CD4-positive, alpha-beta T cell treated with Interleukin-17A for 1 hour (primary cell): ENCODE data around the gene INTS2.

Experiments
- DNase-seq: peaks from one replicate; pipeline ENCODE4 v3.0.0-alpha.2; 2020

Gene INTS2

GRCh38 chr17:61816538-61816937, 111.2 kb downstream of the INTS2 start:
- DNase-seq, result peak; percentile 4

- no peak for DNase-seq
Observed at GRCh38 chr17:61815863-61816503, 111.8 kb downstream of the INTS2 start.
